Pancreas (tissue), 10 donors: ENCODE data around the gene PSMB2. TPM values are rescaled to one million over a fixed set of nuclear protein-coding genes. Genes with fewer than 3 reads are reported as not detected.

ENCODE experiments used
- ATAC-seq, 4 donors: fragments of 200-7000 bp; cut with Tn5 transposase; one replicate each; pipeline versions ENCODE4 v1.8.0 to v1.9.1; 2020; ENCODE audit warnings: mild to moderate bottlenecking in 4 of 4, moderate library complexity in 4 of 4
- DNase-seq, 6 donors: peaks; one replicate each; pipeline ENCODE4 v3.0.0-alpha.2; 2020
- FAIRE-seq: peaks from 2 replicates; lab custom pipeline; 2012; peaks lifted over from hg19 to GRCh38; lab: Jason Lieb, UNC
- H3K27ac ChIP-seq, 4 donors: fragments of 200-600 bp; sonication (generic); 1 replicate in 3 of 4; 2 replicates in 1 of 4; pipeline versions ENCODE4 v1.5.0 to v1.8.0; 2020
- H3K27me3 ChIP-seq, 4 donors: fragments of 200-600 bp; one replicate each; pipeline ENCODE4 v1.8.0; 2021
- H3K36me3 ChIP-seq, 3 donors: fragments of 200-600 bp; sonication (generic) in 1 of 3; one replicate each; pipeline versions ENCODE4 v1.5.0 to v1.8.0; 2020 to 2021
- H3K4me1 ChIP-seq, 3 donors: fragments of 200-600 bp; one replicate each; pipeline ENCODE4 v1.8.0; 2021
- H3K4me3 ChIP-seq, 4 donors: fragments of 200-600 bp; sonication (generic) in 2 of 4; one replicate each; pipeline versions ENCODE4 v1.5.0 to v1.8.0; 2020 to 2021
- H3K9me3 ChIP-seq, 4 donors: fragments of 200-600 bp; one replicate each; pipeline ENCODE4 v1.8.0; 2021
- CTCF ChIP-seq, 4 donors: fragments of 200-600 bp; sonication (generic) in 3 of 4; IDR thresholded peaks; one replicate each; pipeline versions ENCODE4 v1.5.0 to v1.8.0; 2021; ENCODE audit warnings: antibody characterized with exemption in 4 of 4
- WGBS, 2 donors: extraction: QIAGEN DNeasy Blood & Tissue Kit; methylation state at CpG; one replicate each; pipeline ENCODE4 v1.1.7; 2013; 5-methylcytosine and 5-hydroxymethylcytosine counted together
- intact Hi-C, 3 donors: fragments of 100-400 bp; cut with DNase I; formaldehyde crosslinking; loops; one replicate each; pipeline versions ENCODE4 v1.11.1 to v1.14.2; 2022
- polyA plus RNA-seq, 2 donors: library from polyadenylated mRNA; stranded (reverse); fragments of 200-250 nt; gene quantifications; one replicate each; pipeline ENCODE4 v1.2.3, GENCODE V29; 2013
- total RNA-seq, 6 donors: library from RNA; stranded (reverse); fragmentation: NEBNext Ultra II Directional in 4 of 6; extraction: Animal tissue kit (Norgen Biotek cat#: 25700) in 4 of 6; gene quantifications; one replicate each; pipeline versions ENCODE4 v1.2.1 to v1.2.4, GENCODE V29; 2021 to 2023
- donor health status: healthy with polysubstance abuse.
- donor health status: DM: no; HTN: no; CAD: no; lungs with moderate emphysema.
- donor health status: DM: no; HTN: no; CAD: no.
- donor health status: control.
- donor health status: control.
- donor health status: Bipolar disorder and iron deficiency.
- donor health status: DM: yes; HTN: yes; CAD: no.
- donor health status: DM: no; HTN: no; CAD: no.
- donor health status: DM: no; HTN: no; CAD: no.
- donor health status: DM: yes; HTN: yes; CAD: no.

PSMB2 gene
- total and polyA plus RNA-seq, 8 donors = 13.2 to 24.2 (median 21.0) TPM

- no peak overlapping the region for H3K4me3 ChIP-seq
- DNase-seq (no peak), FAIRE-seq (no peak), ATAC-seq (no peak)
- no peak for TF ChIP-seq CTCF (IDR thresholded peaks at IDR 0.05)
- H3K4me1 ChIP-seq = no peaks in the 10 kb centered on the region
- no peaks in the 10 kb centered on the region for H3K27me3 ChIP-seq
- intact Hi-C loops = no loop called here
- H3K36me3 ChIP-seq = peaks cover 4 to 25% (median 12%) of the 10 kb centered on the region in 3 donors
- H3K9me3 ChIP-seq = no peaks in the 10 kb centered on the region
- H3K27ac ChIP-seq = no peak overlapping the region
- WGBS, 2 donors = 98% methylated on average over 7 of the region's 7 CpGs
These were observed 29.7 kb downstream of the PSMB2 start for GRCh38 chr1:35611655-35612054.

DNA sequence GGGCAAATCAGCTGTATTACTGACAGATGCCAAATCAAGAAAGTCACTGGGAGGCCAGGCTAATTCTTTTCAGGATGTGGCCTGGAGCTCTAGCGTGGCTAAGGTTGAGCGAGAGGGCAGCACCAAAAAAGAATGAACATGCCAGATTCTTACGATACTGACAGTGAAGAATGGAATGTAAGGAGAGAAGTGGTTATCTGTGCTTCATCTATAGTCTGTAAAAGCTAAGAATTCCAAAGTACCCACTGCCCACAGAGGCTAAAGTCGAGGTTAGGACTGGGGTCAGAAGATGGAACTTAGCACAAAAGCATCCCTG lies 35.5 kb downstream of the PSMB2 start:
- H3K4me1 ChIP-seq = no peaks in the 10 kb centered on the region
- no peaks in the 10 kb centered on the region for H3K9me3 ChIP-seq
- H3K4me3 ChIP-seq = no peak overlapping the region
- no peak for DNase-seq
- FAIRE-seq = no peak
- WGBS, 2 donors = 91 to 93% methylated on average over 4 of the region's 4 CpGs
- no peak overlapping the region for H3K27ac ChIP-seq
- intact Hi-C loops = no loop called here
- no peak for ATAC-seq
- no peaks in the 10 kb centered on the region for H3K27me3 ChIP-seq
- peaks cover 4 to 55% (median 28%) of the 10 kb centered on the region in 3 donors for H3K36me3 ChIP-seq
- no peak for TF ChIP-seq CTCF (IDR thresholded peaks at IDR 0.05)

- no peaks in the 10 kb centered on the region for H3K27me3 ChIP-seq
- ATAC-seq (no peak), DNase-seq (no peak), FAIRE-seq (no peak)
- peaks cover 4 to 53% (median 28%) of the 10 kb centered on the region in 3 donors for H3K36me3 ChIP-seq
- 85 to 87% methylated on average over 6 of the region's 6 CpGs for WGBS, 2 donors
- TF ChIP-seq CTCF (IDR thresholded peaks at IDR 0.05) = no peak
- H3K9me3 ChIP-seq = no peaks in the 10 kb centered on the region
- H3K4me3 ChIP-seq = no peak overlapping the region
- no peaks in the 10 kb centered on the region for H3K4me1 ChIP-seq
- intact Hi-C loops = no loop called here
- H3K27ac ChIP-seq = no peak overlapping the region
These were observed 36.1 kb downstream of the PSMB2 start for GRCh38 chr1:35605071-35605866.

DNA sequence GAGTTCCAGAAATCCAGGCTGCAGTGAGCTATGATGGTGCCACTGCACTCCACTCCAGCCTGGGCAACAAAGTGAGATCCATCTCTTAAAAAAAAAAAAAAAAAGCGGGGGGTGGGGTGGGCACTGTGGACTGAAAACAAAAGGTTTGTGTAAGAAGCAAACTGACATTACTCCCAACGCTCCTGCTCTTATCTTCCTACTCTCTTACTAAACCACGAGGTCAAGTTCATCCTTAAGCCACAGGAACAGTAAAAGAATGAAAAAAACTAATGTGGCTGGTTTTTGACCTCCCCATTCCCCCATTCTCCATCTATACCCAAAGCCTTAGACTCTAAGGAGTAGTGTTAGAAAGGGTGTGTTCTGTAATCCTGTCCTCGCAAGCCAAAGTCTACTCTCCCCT lies 37.4 kb downstream of the PSMB2 start:
- H3K36me3 ChIP-seq = peaks cover 3 to 48% (median 28%) of the 10 kb centered on the region in 3 donors
- WGBS, 2 donors = 77% methylated on average over 4 of the region's 4 CpGs

More for the DNA sequence above, 37.4 kb downstream of the PSMB2 start:
- Histone ChIP-seq H3K27me3 (no peaks in the 10 kb centered on the region), H3K4me1 (no peaks in the 10 kb centered on the region), H3K9me3 (no peaks in the 10 kb centered on the region), H3K4me3 (no peak overlapping the region), H3K27ac (no peak overlapping the region)
- ATAC-seq (no peak), FAIRE-seq (no peak), DNase-seq (no peak)
- intact Hi-C loops = no loop called here
- TF ChIP-seq CTCF (IDR thresholded peaks at IDR 0.05) = no peak
